ENCODE data around the gene AQR. TPM values are rescaled to one million over a fixed set of nuclear protein-coding genes. Genes with fewer than 3 reads are reported as not detected.

The AQR gene
- total and polyA plus RNA-seq, 10 of the 15 experiments (the other 5 are each of a cell fraction or from before 2014, with no cell fraction given), result 18.2 to 53.5 (median 32.6) TPM

DNA sequence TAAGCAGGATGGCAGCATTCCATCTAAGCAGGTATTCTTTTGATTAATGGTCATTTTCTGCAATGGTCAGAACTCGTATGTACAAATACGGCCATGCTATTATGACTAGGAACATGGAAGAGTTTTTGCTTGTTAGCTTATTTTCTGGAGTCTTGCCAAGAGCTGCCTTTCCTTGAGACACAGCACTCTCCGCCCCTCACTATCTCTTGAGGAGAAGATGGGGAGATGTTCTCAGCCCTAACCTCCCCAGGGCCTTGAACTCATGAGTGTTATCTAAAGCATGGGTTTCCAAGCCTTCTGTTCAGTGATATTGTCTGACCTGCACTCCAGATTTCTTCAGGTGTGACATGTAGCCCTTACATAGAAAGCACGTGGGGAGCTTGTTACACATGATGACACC, 108.3 kb downstream of the AQR start (continued):
- TF ChIP-seq ATF7 (IDR thresholded peaks at IDR 0.05; ENCODE audit: low read depth) (no peak), GATAD2B (conservative IDR thresholded peaks at IDR 0.05; ENCODE audit: low read depth) (no peak), JUND (IDR thresholded peaks at IDR 0.05; ENCODE audit: low read depth, low read length) (no peak)

DNA sequence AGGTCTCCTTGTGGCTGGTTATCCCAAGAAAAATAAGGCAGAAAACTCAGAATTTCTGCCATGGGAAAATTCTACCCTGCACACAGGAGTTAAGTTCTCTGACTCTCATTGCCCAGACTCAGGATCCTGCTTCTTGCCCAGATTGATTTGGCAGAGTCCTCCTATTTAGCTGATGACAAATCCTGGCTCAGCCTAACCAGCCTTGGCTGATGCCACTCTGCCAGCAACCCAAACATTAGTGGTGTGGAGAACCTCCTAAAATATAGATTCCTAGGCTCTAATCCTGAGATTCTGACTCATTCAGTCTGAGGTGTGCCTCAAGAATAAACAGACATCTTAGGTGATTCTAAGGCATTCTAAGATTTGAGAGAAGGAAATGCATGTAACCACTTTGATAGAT, 113.6 kb downstream of the AQR start:
- ATAC-seq (no peak), FAIRE-seq (no peak), DNase-seq (ENCODE audit: low read depth, low spot score) (no peak)
- POLR2A ChIA-PET, result no interaction called here
- BruUV-seq (replicated peaks), result no TSS peak
- CTCF ChIA-PET, result no interaction called here
- intact Hi-C loops (cut with micrococcal nuclease; ENCODE audit: unreplicated experiment) (no loop called here), in situ Hi-C loops (cut with MboI) (no loop called here)
- no peaks in the 10 kb centered on the region for H3K9me3 ChIP-seq (replicated peaks; ENCODE audit: control insufficient read depth, insufficient read depth, low read length)
- no peak overlapping the region for H3K27ac ChIP-seq (ENCODE audit: control insufficient read depth, insufficient read depth)
- no peaks in the 10 kb centered on the region for H4K20me1 ChIP-seq (ENCODE audit: control insufficient read depth, insufficient read depth)
- H3K4me2 ChIP-seq (ENCODE audit: control insufficient read depth, insufficient read depth), result no peak overlapping the region
- TF ChIP-seq, protein P1, sequence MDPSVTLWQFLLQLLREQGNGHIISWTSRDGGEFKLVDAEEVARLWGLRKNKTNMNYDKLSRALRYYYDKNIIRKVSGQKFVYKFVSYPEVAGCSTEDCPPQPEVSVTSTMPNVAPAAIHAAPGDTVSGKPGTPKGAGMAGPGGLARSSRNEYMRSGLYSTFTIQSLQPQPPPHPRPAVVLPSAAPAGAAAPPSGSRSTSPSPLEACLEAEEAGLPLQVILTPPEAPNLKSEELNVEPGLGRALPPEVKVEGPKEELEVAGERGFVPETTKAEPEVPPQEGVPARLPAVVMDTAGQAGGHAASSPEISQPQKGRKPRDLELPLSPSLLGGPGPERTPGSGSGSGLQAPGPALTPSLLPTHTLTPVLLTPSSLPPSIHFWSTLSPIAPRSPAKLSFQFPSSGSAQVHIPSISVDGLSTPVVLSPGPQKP (IDR thresholded peaks at IDR 0.05; ENCODE audit: low read depth, low read length), result no peak
- TF ChIP-seq, protein P2, sequence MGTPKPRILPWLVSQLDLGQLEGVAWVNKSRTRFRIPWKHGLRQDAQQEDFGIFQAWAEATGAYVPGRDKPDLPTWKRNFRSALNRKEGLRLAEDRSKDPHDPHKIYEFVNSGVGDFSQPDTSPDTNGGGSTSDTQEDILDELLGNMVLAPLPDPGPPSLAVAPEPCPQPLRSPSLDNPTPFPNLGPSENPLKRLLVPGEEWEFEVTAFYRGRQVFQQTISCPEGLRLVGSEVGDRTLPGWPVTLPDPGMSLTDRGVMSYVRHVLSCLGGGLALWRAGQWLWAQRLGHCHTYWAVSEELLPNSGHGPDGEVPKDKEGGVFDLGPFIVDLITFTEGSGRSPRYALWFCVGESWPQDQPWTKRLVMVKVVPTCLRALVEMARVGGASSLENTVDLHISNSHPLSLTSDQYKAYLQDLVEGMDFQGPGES (IDR thresholded peaks at IDR 0.05), result no peak
- TF ChIP-seq HDAC6 (IDR thresholded peaks at IDR 0.05; ENCODE audit: unreplicated experiment) (no peak), ZNF24 (IDR thresholded peaks at IDR 0.05) (no peak), CEBPB (IDR thresholded peaks at IDR 0.05; ENCODE audit: borderline replicate concordance in 1 of 2, low read depth in 2 of 2, low read length in 2 of 2) (no peak), CHD2 (IDR thresholded peaks at IDR 0.05; ENCODE audit: borderline replicate concordance, low read depth, low read length) (no peak), KLF5 (IDR thresholded peaks at IDR 0.05; ENCODE audit: partially characterized antibody) (no peak), ATF7 (IDR thresholded peaks at IDR 0.05; ENCODE audit: low read depth) (no peak), CREB1 (IDR thresholded peaks at IDR 0.05; ENCODE audit: low read depth) (no peak), MEF2A (IDR thresholded peaks at IDR 0.05; ENCODE audit: insufficient read depth, low read depth, low read length) (no peak), SMAD1 (IDR thresholded peaks at IDR 0.05; ENCODE audit: low read depth, partially characterized antibody) (no peak), EZH2 (IDR thresholded peaks at IDR 0.05; ENCODE audit: borderline replicate concordance, control insufficient read depth, low read depth, low read length) (no peak)
- TF ChIP-seq, protein P3, sequence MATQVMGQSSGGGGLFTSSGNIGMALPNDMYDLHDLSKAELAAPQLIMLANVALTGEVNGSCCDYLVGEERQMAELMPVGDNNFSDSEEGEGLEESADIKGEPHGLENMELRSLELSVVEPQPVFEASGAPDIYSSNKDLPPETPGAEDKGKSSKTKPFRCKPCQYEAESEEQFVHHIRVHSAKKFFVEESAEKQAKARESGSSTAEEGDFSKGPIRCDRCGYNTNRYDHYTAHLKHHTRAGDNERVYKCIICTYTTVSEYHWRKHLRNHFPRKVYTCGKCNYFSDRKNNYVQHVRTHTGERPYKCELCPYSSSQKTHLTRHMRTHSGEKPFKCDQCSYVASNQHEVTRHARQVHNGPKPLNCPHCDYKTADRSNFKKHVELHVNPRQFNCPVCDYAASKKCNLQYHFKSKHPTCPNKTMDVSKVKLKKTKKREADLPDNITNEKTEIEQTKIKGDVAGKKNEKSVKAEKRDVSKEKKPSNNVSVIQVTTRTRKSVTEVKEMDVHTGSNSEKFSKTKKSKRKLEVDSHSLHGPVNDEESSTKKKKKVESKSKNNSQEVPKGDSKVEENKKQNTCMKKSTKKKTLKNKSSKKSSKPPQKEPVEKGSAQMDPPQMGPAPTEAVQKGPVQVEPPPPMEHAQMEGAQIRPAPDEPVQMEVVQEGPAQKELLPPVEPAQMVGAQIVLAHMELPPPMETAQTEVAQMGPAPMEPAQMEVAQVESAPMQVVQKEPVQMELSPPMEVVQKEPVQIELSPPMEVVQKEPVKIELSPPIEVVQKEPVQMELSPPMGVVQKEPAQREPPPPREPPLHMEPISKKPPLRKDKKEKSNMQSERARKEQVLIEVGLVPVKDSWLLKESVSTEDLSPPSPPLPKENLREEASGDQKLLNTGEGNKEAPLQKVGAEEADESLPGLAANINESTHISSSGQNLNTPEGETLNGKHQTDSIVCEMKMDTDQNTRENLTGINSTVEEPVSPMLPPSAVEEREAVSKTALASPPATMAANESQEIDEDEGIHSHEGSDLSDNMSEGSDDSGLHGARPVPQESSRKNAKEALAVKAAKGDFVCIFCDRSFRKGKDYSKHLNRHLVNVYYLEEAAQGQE (IDR thresholded peaks at IDR 0.05; ENCODE audit: low read depth, low read length), result no peak
- H3K4me1 ChIP-seq (ENCODE audit: control insufficient read depth, insufficient read depth, low read length), result no peaks in the 10 kb centered on the region
- H3K4me3 ChIP-seq, result no peak overlapping the region
- H3K79me2 ChIP-seq (ENCODE audit: control insufficient read depth, insufficient read depth, low read length), result no peaks in the 10 kb centered on the region
- SMC1A ChIA-PET (ENCODE audit: uncharacterized antibody, unreplicated experiment), result no interaction called here
- peaks cover 1 to 20% of the 10 kb centered on the region in 2 experiments for H3K36me3 ChIP-seq (ENCODE audit: control insufficient read depth in 2 of 2, insufficient read depth in 2 of 2, low read length in 1 of 2)
- no peak overlapping the region for H3K9ac ChIP-seq (ENCODE audit: control insufficient read depth, insufficient read depth, low read length)
- H3K27me3 ChIP-seq (replicated peaks in 1 of 2; ENCODE audit: control insufficient read depth in 2 of 2, insufficient read depth in 2 of 2, low read length in 1 of 2), result no peaks in the 10 kb centered on the region
- H2AFZ ChIP-seq (ENCODE audit: control insufficient read depth, low read depth, low read length), result no peak overlapping the region
- RAD21 ChIA-PET (ENCODE audit: unreplicated experiment), result no interaction called here

Data from GM12878 (cell line).